ENCODE data around the gene ADGRB3.

- TF ChIP-seq EZH2 (IDR thresholded peaks at IDR 0.05): no peak
- peak; percentile 28; the same call in 1 of the 2 replicates for TF ChIP-seq POLR2AphosphoS5 (IDR thresholded peaks at IDR 0.05; ENCODE audit: borderline replicate concordance, low read depth, low read length)
Observed at GRCh38 chr6:68874747-68875146, 239.7 kb downstream of the ADGRB3 start.

All from SK-N-MC (cell line).